HEK293 (cell line): ENCODE data around the gene HS6ST3.

Source experiments
- CTCF ChIA-PET: fragments of 350-600 bp; formaldehyde crosslinking; extraction: SDS; loops from one replicate; lab custom pipeline; 2021; ENCODE audit warnings: antibody characterized with exemption; lab: Yijun Ruan, JAX
- POLR2A ChIA-PET: fragments of 300-600 bp; formaldehyde crosslinking; extraction: SDS; loops from one replicate; lab custom pipeline; 2020; ENCODE audit warnings: antibody characterized with exemption, inconsistent platforms; lab: Yijun Ruan, JAX
- H3K27ac ChIP-seq: fragments of 200-500 bp; sonication (Bioruptor generic); 2 replicates; pipeline ENCODE4 v1.5.1; 2014; ENCODE audit warnings: low read depth, low read length, control low read depth, inconsistent platforms; ENCODE audit errors: extremely low read depth
- H3K36me3 ChIP-seq, 2 experiments: fragments of 200-500 bp in 1 of 2; sonication (Bioruptor generic) in 1 of 2; 1 replicate in 1 of 2; 2 replicates in 1 of 2; pipeline ENCODE4 v1.5.1; 2014 to 2017; ENCODE audit warnings: inconsistent platforms in 2 of 2, low read length in 2 of 2; ENCODE audit not compliant: control insufficient read depth in 2 of 2, insufficient read depth in 1 of 2
- H3K4me1 ChIP-seq: fragments of 200-500 bp; sonication (Bioruptor generic); 2 replicates; pipeline ENCODE4 v1.5.1; 2014; ENCODE audit warnings: mild to moderate bottlenecking, low read length, inconsistent platforms; ENCODE audit not compliant: control insufficient read depth, insufficient read depth
- H3K4me3 ChIP-seq: 2 replicates; pipeline ENCODE4 v1.5.1; 2011; ENCODE audit warnings: low read depth, mild to moderate bottlenecking, control low read depth, low read length, moderate library complexity
- H3K9me3 ChIP-seq: fragments of 200-500 bp; sonication (Bioruptor generic); 2 replicates; pipeline ENCODE4 v1.5.1; 2014; ENCODE audit warnings: low read depth, low read length, inconsistent platforms; ENCODE audit not compliant: control insufficient read depth, insufficient read depth
- SCRT2 ChIP-seq: fragments of 450-650 bp; formaldehyde crosslinking; IDR thresholded peaks from 2 replicates; pipeline ENCODE4 v1.5.1; 2016; ENCODE audit warnings: missing biosample characterization, missing genetic modification characterization
- TRIM28 ChIP-seq: IDR thresholded peaks from 2 replicates; pipeline ENCODE4 v1.6.1; 2011; ENCODE audit warnings: low read length, control low read depth, borderline replicate concordance
- ZIC2 ChIP-seq: fragments of 450-650 bp; formaldehyde crosslinking; IDR thresholded peaks from 2 replicates; pipeline ENCODE4 v1.5.1; 2016; ENCODE audit warnings: missing biosample characterization, missing genetic modification characterization
- ZNF10 ChIP-seq: fragments of 450-650 bp; formaldehyde crosslinking; IDR thresholded peaks from 2 replicates; pipeline ENCODE4 v1.5.1; 2017; ENCODE audit warnings: missing biosample characterization, missing genetic modification characterization
- ZNF175 ChIP-seq: fragments of 450-650 bp; formaldehyde crosslinking; IDR thresholded peaks from 2 replicates; pipeline ENCODE4 v1.5.1; 2016; ENCODE audit warnings: missing biosample characterization, missing genetic modification characterization
- ZNF394 ChIP-seq: fragments of 450-650 bp; formaldehyde crosslinking; IDR thresholded peaks from 2 replicates; pipeline ENCODE4 v1.5.1; 2016; ENCODE audit warnings: missing biosample characterization, missing genetic modification characterization, mild to moderate bottlenecking, moderate library complexity, borderline replicate concordance
- ZNF473 ChIP-seq: fragments of 450-650 bp; formaldehyde crosslinking; IDR thresholded peaks from 2 replicates; pipeline ENCODE4 v1.5.1; 2017; ENCODE audit warnings: missing biosample characterization, missing genetic modification characterization
- ZNF561 ChIP-seq: fragments of 450-650 bp; IDR thresholded peaks from 2 replicates; pipeline ENCODE4 v1.5.1; 2018; ENCODE audit warnings: missing biosample characterization, missing genetic modification characterization, borderline replicate concordance
- ZNF623 ChIP-seq: fragments of 450-650 bp; formaldehyde crosslinking; IDR thresholded peaks from 2 replicates; pipeline ENCODE4 v1.5.1; 2016; ENCODE audit warnings: missing biosample characterization, missing genetic modification characterization
- ZNF660 ChIP-seq: fragments of 450-650 bp; IDR thresholded peaks from 2 replicates; pipeline ENCODE4 v1.5.1; 2018; ENCODE audit warnings: missing biosample characterization, mild to moderate bottlenecking, missing genetic modification characterization
- ZSCAN16 ChIP-seq: fragments of 450-650 bp; formaldehyde crosslinking; IDR thresholded peaks from 2 replicates; pipeline ENCODE4 v1.5.1; 2016; ENCODE audit warnings: missing biosample characterization, missing genetic modification characterization
- TF ChIP-seq, protein P1 (sequence below): fragments of 450-650 bp; formaldehyde crosslinking; IDR thresholded peaks from 2 replicates; pipeline ENCODE4 v1.5.1; 2016; ENCODE audit warnings: missing biosample characterization, missing genetic modification characterization
- TF ChIP-seq, protein P2 (sequence below): fragments of 450-650 bp; formaldehyde crosslinking; IDR thresholded peaks from 2 replicates; pipeline ENCODE4 v1.5.1; 2016; ENCODE audit warnings: missing biosample characterization, missing genetic modification characterization
- TF ChIP-seq, protein P3 (sequence below): fragments of 450-650 bp; formaldehyde crosslinking; IDR thresholded peaks from 2 replicates; pipeline ENCODE4 v1.5.1; 2017; ENCODE audit warnings: missing biosample characterization, missing genetic modification characterization
- TF ChIP-seq, protein P4 (sequence below): IDR thresholded peaks from 2 replicates; pipeline ENCODE4 v1.6.1; 2011; ENCODE audit warnings: mild to moderate bottlenecking, low read depth, low read length, borderline replicate concordance
- TF ChIP-seq, protein P5 (sequence below): fragments of 450-650 bp; IDR thresholded peaks from 2 replicates; pipeline ENCODE4 v1.5.1; 2018; ENCODE audit warnings: missing biosample characterization, mild to moderate bottlenecking, missing genetic modification characterization
- TF ChIP-seq, protein P6 (sequence below): fragments of 450-650 bp; formaldehyde crosslinking; IDR thresholded peaks from 2 replicates; pipeline ENCODE4 v1.5.1; 2016; ENCODE audit warnings: missing biosample characterization, missing genetic modification characterization
- TF ChIP-seq, protein P7 (sequence below): fragments of 450-650 bp; formaldehyde crosslinking; IDR thresholded peaks from 2 replicates; pipeline ENCODE4 v1.5.1; 2016; ENCODE audit warnings: missing biosample characterization, missing genetic modification characterization
- TF ChIP-seq, protein P8 (sequence below): fragments of 450-650 bp; formaldehyde crosslinking; IDR thresholded peaks from 2 replicates; pipeline ENCODE4 v1.5.0; 2017; ENCODE audit warnings: missing biosample characterization, missing genetic modification characterization, borderline replicate concordance
- TF ChIP-seq, protein P9 (sequence below): fragments of 450-650 bp; formaldehyde crosslinking; IDR thresholded peaks from 2 replicates; pipeline ENCODE4 v1.5.1; 2016; ENCODE audit warnings: missing biosample characterization, missing genetic modification characterization

The HS6ST3 gene

DNA sequence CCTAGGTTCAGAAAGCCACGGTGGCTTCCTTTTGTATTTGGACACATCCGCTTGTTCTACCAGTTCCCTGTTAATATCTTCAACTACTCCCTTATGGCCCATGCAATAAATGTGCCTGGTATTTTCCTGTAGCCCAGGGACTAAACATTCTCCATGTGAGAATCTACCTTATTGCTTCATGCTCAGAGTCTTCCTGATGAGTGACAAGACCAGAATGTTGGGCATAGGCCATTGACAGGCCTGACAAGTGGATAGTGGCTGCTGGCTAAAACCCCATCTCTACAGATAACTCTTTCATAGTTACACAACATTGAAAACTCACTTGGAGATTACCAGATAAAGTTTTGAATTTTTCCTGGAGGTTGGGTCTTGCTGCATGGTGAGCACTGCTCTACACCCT, 449.9 kb downstream of the HS6ST3 start:
- TF ChIP-seq, protein P1, sequence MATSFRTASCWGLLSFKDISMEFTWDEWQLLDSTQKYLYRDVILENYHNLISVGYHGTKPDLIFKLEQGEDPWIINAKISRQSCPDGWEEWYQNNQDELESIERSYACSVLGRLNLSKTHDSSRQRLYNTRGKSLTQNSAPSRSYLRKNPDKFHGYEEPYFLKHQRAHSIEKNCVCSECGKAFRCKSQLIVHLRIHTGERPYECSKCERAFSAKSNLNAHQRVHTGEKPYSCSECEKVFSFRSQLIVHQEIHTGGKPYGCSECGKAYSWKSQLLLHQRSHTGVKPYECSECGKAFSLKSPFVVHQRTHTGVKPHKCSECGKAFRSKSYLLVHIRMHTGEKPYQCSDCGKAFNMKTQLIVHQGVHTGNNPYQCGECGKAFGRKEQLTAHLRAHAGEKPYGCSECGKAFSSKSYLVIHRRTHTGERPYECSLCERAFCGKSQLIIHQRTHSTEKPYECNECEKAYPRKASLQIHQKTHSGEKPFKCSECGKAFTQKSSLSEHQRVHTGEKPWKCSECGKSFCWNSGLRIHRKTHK (tag by site-specific recombination) = no peak
- CTCF ChIA-PET = no interaction called here
- Histone ChIP-seq H3K9me3 (no peaks in the 10 kb centered on the region), H3K36me3 (no peaks in the 10 kb centered on the region), H3K4me3 (no peak overlapping the region), H3K4me1 (peaks cover 2% of the 10 kb centered on the region; the same call in 1 of the 2 replicates), H3K27ac (no peak overlapping the region)
- POLR2A ChIA-PET = no interaction called here

DNA sequence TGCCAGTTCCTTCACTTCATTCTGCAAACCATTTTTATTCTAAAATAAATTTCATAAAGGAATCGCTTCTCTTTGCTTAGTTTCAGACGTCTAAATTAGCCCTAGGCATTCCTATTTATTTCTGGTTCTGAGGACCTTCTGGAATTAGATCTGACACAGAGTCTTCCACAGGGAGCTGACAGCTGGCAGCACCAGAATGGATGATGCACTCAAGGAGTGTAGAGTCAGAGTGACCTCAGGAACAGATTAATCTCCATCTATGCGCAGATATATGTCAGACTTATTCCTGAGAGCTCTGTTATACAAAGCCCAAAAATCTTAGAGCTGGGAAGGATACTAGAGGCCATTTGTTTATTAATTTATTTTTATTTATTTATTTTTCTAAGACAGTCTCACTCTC, 450.8 kb downstream of the HS6ST3 start:
- H3K9me3 ChIP-seq = no peaks in the 10 kb centered on the region
- no peak overlapping the region for H3K27ac ChIP-seq
- H3K4me1 ChIP-seq = peaks cover 2% of the 10 kb centered on the region; the same call in 1 of the 2 replicates
- TF ChIP-seq ZNF623 (no peak), ZNF10 (tag by site-specific recombination) (no peak), ZIC2 (tag by site-specific recombination) (no peak), ZNF473 (tag by site-specific recombination) (no peak), ZNF561 (tag by site-specific recombination) (no peak), TRIM28 (no peak), ZNF660 (tag by site-specific recombination) (no peak), ZNF175 (tag by site-specific recombination) (no peak), SCRT2 (no peak), ZSCAN16 (tag by site-specific recombination) (no peak), ZNF394 (tag by site-specific recombination) (no peak)
- TF ChIP-seq, protein P2, sequence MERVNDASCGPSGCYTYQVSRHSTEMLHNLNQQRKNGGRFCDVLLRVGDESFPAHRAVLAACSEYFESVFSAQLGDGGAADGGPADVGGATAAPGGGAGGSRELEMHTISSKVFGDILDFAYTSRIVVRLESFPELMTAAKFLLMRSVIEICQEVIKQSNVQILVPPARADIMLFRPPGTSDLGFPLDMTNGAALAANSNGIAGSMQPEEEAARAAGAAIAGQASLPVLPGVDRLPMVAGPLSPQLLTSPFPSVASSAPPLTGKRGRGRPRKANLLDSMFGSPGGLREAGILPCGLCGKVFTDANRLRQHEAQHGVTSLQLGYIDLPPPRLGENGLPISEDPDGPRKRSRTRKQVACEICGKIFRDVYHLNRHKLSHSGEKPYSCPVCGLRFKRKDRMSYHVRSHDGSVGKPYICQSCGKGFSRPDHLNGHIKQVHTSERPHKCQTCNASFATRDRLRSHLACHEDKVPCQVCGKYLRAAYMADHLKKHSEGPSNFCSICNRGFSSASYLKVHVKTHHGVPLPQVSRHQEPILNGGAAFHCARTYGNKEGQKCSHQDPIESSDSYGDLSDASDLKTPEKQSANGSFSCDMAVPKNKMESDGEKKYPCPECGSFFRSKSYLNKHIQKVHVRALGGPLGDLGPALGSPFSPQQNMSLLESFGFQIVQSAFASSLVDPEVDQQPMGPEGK (tag by site-specific recombination) = no peak
- TF ChIP-seq, protein P3, sequence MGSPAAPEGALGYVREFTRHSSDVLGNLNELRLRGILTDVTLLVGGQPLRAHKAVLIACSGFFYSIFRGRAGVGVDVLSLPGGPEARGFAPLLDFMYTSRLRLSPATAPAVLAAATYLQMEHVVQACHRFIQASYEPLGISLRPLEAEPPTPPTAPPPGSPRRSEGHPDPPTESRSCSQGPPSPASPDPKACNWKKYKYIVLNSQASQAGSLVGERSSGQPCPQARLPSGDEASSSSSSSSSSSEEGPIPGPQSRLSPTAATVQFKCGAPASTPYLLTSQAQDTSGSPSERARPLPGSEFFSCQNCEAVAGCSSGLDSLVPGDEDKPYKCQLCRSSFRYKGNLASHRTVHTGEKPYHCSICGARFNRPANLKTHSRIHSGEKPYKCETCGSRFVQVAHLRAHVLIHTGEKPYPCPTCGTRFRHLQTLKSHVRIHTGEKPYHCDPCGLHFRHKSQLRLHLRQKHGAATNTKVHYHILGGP (tag by site-specific recombination) = no peak
- TF ChIP-seq, protein P4, sequence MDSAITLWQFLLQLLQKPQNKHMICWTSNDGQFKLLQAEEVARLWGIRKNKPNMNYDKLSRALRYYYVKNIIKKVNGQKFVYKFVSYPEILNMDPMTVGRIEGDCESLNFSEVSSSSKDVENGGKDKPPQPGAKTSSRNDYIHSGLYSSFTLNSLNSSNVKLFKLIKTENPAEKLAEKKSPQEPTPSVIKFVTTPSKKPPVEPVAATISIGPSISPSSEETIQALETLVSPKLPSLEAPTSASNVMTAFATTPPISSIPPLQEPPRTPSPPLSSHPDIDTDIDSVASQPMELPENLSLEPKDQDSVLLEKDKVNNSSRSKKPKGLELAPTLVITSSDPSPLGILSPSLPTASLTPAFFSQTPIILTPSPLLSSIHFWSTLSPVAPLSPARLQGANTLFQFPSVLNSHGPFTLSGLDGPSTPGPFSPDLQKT = no peak
- TF ChIP-seq, protein P5, sequence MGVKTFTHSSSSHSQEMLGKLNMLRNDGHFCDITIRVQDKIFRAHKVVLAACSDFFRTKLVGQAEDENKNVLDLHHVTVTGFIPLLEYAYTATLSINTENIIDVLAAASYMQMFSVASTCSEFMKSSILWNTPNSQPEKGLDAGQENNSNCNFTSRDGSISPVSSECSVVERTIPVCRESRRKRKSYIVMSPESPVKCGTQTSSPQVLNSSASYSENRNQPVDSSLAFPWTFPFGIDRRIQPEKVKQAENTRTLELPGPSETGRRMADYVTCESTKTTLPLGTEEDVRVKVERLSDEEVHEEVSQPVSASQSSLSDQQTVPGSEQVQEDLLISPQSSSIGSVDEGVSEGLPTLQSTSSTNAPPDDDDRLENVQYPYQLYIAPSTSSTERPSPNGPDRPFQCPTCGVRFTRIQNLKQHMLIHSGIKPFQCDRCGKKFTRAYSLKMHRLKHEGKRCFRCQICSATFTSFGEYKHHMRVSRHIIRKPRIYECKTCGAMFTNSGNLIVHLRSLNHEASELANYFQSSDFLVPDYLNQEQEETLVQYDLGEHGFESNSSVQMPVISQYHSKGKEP = no peak
- TF ChIP-seq, protein P6, sequence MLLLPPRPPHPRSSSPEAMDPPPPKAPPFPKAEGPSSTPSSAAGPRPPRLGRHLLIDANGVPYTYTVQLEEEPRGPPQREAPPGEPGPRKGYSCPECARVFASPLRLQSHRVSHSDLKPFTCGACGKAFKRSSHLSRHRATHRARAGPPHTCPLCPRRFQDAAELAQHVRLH = no peak
- TF ChIP-seq, protein P7, sequence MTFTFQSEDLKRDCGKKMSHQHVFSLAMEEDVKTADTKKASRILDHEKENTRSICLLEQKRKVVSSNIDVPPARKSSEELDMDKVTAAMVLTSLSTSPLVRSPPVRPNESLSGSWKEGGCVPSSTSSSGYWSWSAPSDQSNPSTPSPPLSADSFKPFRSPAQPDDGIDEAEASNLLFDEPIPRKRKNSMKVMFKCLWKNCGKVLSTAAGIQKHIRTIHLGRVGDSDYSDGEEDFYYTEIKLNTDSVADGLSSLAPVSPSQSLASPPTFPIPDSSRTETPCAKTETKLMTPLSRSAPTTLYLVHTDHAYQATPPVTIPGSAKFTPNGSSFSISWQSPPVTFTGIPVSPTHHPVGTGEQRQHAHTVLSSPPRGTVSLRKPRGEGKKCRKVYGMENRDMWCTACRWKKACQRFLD (tag by site-specific recombination) = no peak
- TF ChIP-seq, protein P8, sequence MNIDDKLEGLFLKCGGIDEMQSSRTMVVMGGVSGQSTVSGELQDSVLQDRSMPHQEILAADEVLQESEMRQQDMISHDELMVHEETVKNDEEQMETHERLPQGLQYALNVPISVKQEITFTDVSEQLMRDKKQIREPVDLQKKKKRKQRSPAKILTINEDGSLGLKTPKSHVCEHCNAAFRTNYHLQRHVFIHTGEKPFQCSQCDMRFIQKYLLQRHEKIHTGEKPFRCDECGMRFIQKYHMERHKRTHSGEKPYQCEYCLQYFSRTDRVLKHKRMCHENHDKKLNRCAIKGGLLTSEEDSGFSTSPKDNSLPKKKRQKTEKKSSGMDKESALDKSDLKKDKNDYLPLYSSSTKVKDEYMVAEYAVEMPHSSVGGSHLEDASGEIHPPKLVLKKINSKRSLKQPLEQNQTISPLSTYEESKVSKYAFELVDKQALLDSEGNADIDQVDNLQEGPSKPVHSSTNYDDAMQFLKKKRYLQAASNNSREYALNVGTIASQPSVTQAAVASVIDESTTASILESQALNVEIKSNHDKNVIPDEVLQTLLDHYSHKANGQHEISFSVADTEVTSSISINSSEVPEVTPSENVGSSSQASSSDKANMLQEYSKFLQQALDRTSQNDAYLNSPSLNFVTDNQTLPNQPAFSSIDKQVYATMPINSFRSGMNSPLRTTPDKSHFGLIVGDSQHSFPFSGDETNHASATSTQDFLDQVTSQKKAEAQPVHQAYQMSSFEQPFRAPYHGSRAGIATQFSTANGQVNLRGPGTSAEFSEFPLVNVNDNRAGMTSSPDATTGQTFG (tag by site-specific recombination) = no peak
- TF ChIP-seq, protein P9, sequence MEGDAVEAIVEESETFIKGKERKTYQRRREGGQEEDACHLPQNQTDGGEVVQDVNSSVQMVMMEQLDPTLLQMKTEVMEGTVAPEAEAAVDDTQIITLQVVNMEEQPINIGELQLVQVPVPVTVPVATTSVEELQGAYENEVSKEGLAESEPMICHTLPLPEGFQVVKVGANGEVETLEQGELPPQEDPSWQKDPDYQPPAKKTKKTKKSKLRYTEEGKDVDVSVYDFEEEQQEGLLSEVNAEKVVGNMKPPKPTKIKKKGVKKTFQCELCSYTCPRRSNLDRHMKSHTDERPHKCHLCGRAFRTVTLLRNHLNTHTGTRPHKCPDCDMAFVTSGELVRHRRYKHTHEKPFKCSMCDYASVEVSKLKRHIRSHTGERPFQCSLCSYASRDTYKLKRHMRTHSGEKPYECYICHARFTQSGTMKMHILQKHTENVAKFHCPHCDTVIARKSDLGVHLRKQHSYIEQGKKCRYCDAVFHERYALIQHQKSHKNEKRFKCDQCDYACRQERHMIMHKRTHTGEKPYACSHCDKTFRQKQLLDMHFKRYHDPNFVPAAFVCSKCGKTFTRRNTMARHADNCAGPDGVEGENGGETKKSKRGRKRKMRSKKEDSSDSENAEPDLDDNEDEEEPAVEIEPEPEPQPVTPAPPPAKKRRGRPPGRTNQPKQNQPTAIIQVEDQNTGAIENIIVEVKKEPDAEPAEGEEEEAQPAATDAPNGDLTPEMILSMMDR = no peak
- no peak overlapping the region for H3K4me3 ChIP-seq
- POLR2A ChIA-PET = no interaction called here
- H3K36me3 ChIP-seq = no peaks in the 10 kb centered on the region
- CTCF ChIA-PET = no interaction called here
